NAMALWA (cell line): ENCODE results near the gene ZSCAN31.

Experiments used
- DNase-seq: peaks from one replicate; pipeline ENCODE4 v3.0.0-alpha.2; 2015; ENCODE audit warnings: low spot score

Gene ZSCAN31

GRCh38 chr6:28353356-28353755 lies 17.4 kb upstream of the ZSCAN31 start:
- DNase-seq, result no peak

- no peak for DNase-seq
Measured at GRCh38 chr6:28351493-28351925, 15.6 kb upstream of the ZSCAN31 start.

- no peak for DNase-seq
Measured at GRCh38 chr6:28351087-28351486, 15.1 kb upstream of the ZSCAN31 start.

- DNase-seq, result peak; percentile 91
Measured at GRCh38 chr6:28349892-28350737, 14.2 kb upstream of the ZSCAN31 start, which contains the start of gene ZKSCAN3. Gene ZKSCAN3, plus strand, starts transcription at chr6:28349947. Its CDS starts 9,640 bp downstream, at chr6:28359587.

GRCh38 chr6:28349344-28349891 lies 13.5 kb upstream of the ZSCAN31 start:
- DNase-seq, result no peak

GRCh38 chr6:28347119-28347518 lies 11.2 kb upstream of the ZSCAN31 start:
- DNase-seq, result no peak

GRCh38 chr6:28345201-28345600 lies 9.3 kb upstream of the ZSCAN31 start:
- no peak for DNase-seq

- no peak for DNase-seq
Measured at GRCh38 chr6:28343898-28344677, 8.1 kb upstream of the ZSCAN31 start.

GRCh38 chr6:28340310-28341095 lies 4.6 kb upstream of the ZSCAN31 start:
- DNase-seq, result no peak

- no peak for DNase-seq
Measured at GRCh38 chr6:28337121-28337520, 1.2 kb upstream of the ZSCAN31 start.

GRCh38 chr6:28336284-28337120 lies 554 bp upstream of the ZSCAN31 start:
- peak; percentile 61 for DNase-seq

GRCh38 chr6:28335040-28335563 lies 846 bp downstream of the ZSCAN31 start:
- no peak for DNase-seq

- DNase-seq, result no peak
Measured at GRCh38 chr6:28334286-28335039, 1.5 kb downstream of the ZSCAN31 start.

- DNase-seq, result no peak
Measured at GRCh38 chr6:28333599-28334018, 2.3 kb downstream of the ZSCAN31 start.

- no peak for DNase-seq
Measured at GRCh38 chr6:28333047-28333446, 2.9 kb downstream of the ZSCAN31 start.

GRCh38 chr6:28330041-28330440 lies 5.9 kb downstream of the ZSCAN31 start:
- no peak for DNase-seq

- no peak for DNase-seq
Measured at GRCh38 chr6:28326371-28326948, 9.5 kb downstream of the ZSCAN31 start.

GRCh38 chr6:28323813-28324424 lies 12.0 kb downstream of the ZSCAN31 start:
- DNase-seq, result no peak

GRCh38 chr6:28322661-28323060 lies 13.3 kb downstream of the ZSCAN31 start:
- DNase-seq, result no peak
